ENCODE results near the gene DNASE2.
A peak's percentile ranks its signal among the peaks of the same experiment; 100 is the strongest.

Gene DNASE2

DNA sequence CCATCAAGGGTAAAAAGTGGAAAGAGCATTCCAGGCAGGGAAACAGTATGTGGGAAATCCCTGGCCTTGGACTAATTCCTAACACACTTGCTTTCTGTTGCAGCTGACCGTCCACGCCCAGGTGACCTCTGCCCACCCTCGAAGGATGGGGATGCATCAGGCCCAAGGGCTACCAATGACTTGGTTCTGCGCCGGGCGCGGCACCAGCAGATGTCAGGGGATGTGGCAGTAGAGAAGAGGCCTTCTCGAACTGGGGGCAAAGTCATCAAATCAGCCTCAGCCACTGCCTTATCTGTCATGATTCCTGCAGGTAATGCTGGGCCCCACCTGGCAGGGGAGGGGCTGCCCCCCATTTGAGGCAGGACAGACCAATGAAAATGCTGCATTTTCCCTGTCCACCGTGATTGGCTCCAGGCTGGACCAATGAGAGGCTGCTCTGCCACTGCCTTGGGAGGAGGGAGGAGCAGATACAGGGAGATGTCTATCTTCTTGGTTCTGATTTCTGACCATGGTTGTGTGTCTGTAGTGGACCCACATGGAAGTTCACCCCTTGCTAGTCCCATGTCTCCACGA is 12.6 kb downstream of the DNASE2 start:
- H3K9me3 ChIP-seq (ENCODE audit: severe bottlenecking): no peaks in the 10 kb centered on the region
- H3K4me1 ChIP-seq (ENCODE audit: insufficient read depth, poor library complexity, severe bottlenecking): no peaks in the 10 kb centered on the region
- no peak for ATAC-seq (ENCODE audit: low read depth)
- H3K36me3 ChIP-seq (ENCODE audit: low read depth): no peaks in the 10 kb centered on the region
- DNase-seq (ENCODE audit: low spot score): no peak
- TF ChIP-seq CTCF (IDR thresholded peaks at IDR 0.05; ENCODE audit: poor library complexity, severe bottlenecking): no peak
- H3K27me3 ChIP-seq (ENCODE audit: insufficient read depth, poor library complexity, severe bottlenecking): no peaks in the 10 kb centered on the region
- H3K27ac ChIP-seq (ENCODE audit: poor library complexity, severe bottlenecking): no peak overlapping the region
- H3K4me3 ChIP-seq (ENCODE audit: severe bottlenecking): no peak overlapping the region

- Histone ChIP-seq H3K9me3 (ENCODE audit: severe bottlenecking) (no peaks in the 10 kb centered on the region), H3K27me3 (ENCODE audit: insufficient read depth, poor library complexity, severe bottlenecking) (no peaks in the 10 kb centered on the region), H3K27ac (ENCODE audit: poor library complexity, severe bottlenecking) (no peak overlapping the region), H3K4me3 (ENCODE audit: severe bottlenecking) (peak overlapping the region; percentile 38), H3K4me1 (ENCODE audit: insufficient read depth, poor library complexity, severe bottlenecking) (no peaks in the 10 kb centered on the region), H3K36me3 (ENCODE audit: low read depth) (no peaks in the 10 kb centered on the region)
- peak; percentile 80 for ATAC-seq (ENCODE audit: low read depth)
- no peak for DNase-seq (ENCODE audit: low spot score)
- TF ChIP-seq CTCF (IDR thresholded peaks at IDR 0.05; ENCODE audit: poor library complexity, severe bottlenecking): no peak
These were observed 13.8 kb downstream of the DNASE2 start for GRCh38 chr19:12867120-12868099.

DNA sequence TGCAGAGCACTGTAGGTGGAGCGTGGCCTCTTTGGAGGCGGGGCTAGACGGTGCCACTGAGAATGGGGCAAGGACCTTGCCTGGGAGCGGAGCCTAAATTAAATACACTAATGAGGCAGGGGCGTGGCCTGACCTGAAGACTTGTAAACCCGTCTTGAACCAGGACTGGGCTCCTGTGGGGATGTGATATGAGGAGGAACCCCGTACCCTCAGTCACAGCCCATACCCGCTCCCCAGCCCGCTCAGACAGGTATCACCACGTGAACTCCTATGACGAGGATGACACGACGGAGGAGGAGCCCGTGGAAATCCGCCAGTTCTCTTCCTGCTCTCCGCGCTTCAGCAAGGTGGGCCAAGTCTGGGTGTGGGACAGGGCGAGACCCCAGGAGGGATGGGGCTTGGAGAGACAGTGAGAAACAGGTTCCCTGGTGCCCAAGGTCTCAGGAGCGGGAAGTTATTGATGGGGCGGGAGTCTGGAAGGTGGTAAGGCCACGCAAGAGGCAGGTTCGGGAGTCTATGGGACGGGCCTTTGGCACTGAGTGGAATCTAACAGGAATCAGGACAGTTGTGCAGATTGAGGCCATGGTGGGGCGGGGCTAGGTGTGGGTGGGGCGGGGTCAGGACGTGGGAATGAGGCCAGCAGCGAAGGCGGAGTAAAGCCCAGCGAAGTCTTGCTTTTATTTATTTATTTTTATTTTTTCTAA is 14.7 kb downstream of the DNASE2 start:
- no peak for DNase-seq (ENCODE audit: low spot score)
- H3K9me3 ChIP-seq (ENCODE audit: severe bottlenecking): no peaks in the 10 kb centered on the region
- TF ChIP-seq CTCF (IDR thresholded peaks at IDR 0.05; ENCODE audit: poor library complexity, severe bottlenecking): no peak
- no peak overlapping the region for H3K4me3 ChIP-seq (ENCODE audit: severe bottlenecking)
- H3K36me3 ChIP-seq (ENCODE audit: low read depth): no peaks in the 10 kb centered on the region
- H3K4me1 ChIP-seq (ENCODE audit: insufficient read depth, poor library complexity, severe bottlenecking): no peaks in the 10 kb centered on the region
- H3K27me3 ChIP-seq (ENCODE audit: insufficient read depth, poor library complexity, severe bottlenecking): no peaks in the 10 kb centered on the region
- ATAC-seq (ENCODE audit: low read depth): 0 out of 3 replicates have a peak, but pooled peaks have one; percentile 4
- no peak overlapping the region for H3K27ac ChIP-seq (ENCODE audit: poor library complexity, severe bottlenecking)

GRCh38 chr19:12865746-12866415 is 15.4 kb downstream of the DNASE2 start:
- DNase-seq (ENCODE audit: low spot score) (no peak), ATAC-seq (ENCODE audit: low read depth) (no peak)
- Histone ChIP-seq H3K36me3 (ENCODE audit: low read depth) (no peaks in the 10 kb centered on the region), H3K27ac (ENCODE audit: poor library complexity, severe bottlenecking) (no peak overlapping the region), H3K4me3 (ENCODE audit: severe bottlenecking) (no peak overlapping the region), H3K9me3 (ENCODE audit: severe bottlenecking) (no peaks in the 10 kb centered on the region), H3K4me1 (ENCODE audit: insufficient read depth, poor library complexity, severe bottlenecking) (no peaks in the 10 kb centered on the region), H3K27me3 (ENCODE audit: insufficient read depth, poor library complexity, severe bottlenecking) (no peaks in the 10 kb centered on the region)
- TF ChIP-seq CTCF (IDR thresholded peaks at IDR 0.05; ENCODE audit: poor library complexity, severe bottlenecking): no peak

All from RWPE2 (cell line).